GM12875 (cell line): ENCODE results near the gene SERPINB6.
"Not testable (repeated sequence)": the region's sequence is repeated elsewhere in the genome, so short reads cannot be mapped to it uniquely, and the experiment has no call there.

Experiments
- H3K4me3 ChIP-seq: one replicate; pipeline ENCODE4 v1.5.1; 2011; ENCODE audit warnings: low read depth, low read length, control low read depth
- TF ChIP-seq, protein P1 (sequence below): IDR thresholded peaks from 2 replicates; pipeline ENCODE4 v1.5.1; 2011; ENCODE audit warnings: low read depth, mild to moderate bottlenecking, control low read depth, inconsistent platforms, low read length, moderate library complexity, borderline replicate concordance; ENCODE audit not compliant: insufficient read depth

Gene SERPINB6

GRCh38 chr6:2947445-2947844 is 23.9 kb downstream of the SERPINB6 start:
- no peak overlapping the region for H3K4me3 ChIP-seq
- TF ChIP-seq, protein P1, sequence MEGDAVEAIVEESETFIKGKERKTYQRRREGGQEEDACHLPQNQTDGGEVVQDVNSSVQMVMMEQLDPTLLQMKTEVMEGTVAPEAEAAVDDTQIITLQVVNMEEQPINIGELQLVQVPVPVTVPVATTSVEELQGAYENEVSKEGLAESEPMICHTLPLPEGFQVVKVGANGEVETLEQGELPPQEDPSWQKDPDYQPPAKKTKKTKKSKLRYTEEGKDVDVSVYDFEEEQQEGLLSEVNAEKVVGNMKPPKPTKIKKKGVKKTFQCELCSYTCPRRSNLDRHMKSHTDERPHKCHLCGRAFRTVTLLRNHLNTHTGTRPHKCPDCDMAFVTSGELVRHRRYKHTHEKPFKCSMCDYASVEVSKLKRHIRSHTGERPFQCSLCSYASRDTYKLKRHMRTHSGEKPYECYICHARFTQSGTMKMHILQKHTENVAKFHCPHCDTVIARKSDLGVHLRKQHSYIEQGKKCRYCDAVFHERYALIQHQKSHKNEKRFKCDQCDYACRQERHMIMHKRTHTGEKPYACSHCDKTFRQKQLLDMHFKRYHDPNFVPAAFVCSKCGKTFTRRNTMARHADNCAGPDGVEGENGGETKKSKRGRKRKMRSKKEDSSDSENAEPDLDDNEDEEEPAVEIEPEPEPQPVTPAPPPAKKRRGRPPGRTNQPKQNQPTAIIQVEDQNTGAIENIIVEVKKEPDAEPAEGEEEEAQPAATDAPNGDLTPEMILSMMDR, result no peak

- H3K4me3 ChIP-seq, result no peak overlapping the region
- TF ChIP-seq, protein P1, result no peak
Measured at GRCh38 chr6:2945153-2945452, 26.3 kb downstream of the SERPINB6 start.

GRCh38 chr6:2944405-2945152 is 26.8 kb downstream of the SERPINB6 start:
- TF ChIP-seq, protein P1, result no peak
- no peak overlapping the region for H3K4me3 ChIP-seq

- no peak overlapping the region for H3K4me3 ChIP-seq
- TF ChIP-seq, protein P1, result no peak
Measured at GRCh38 chr6:2943564-2943955, 27.8 kb downstream of the SERPINB6 start.

DNA sequence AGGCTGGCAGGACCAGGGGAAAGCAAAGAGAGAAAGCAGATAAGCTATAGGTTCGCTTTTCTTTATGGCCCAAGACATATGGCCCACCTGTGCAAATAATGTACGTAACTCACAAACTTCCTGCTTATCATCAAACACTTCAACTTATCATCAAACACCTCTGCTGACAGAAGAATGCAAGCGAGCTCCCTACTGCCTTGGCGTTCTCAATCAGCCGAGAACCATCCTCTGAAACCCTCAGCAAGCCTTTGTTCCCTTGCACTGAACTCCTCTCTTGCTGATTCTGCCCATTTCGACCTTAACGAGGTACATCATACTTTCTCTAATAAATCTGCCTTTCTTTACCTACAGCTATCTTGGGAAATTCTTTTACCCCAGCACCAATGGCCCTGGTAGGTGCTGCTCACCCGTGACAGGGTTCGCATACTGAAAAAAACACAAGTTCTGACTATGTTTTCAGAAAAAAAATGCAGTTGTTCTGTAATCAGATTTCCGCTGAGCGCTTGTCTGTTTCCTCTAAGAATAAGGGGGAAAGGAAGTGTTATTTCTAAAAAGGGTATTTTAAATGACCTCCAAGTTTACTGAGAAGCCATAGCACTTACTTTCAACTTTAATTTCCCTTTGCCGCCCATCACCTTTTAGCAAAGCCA is 28.3 kb downstream of the SERPINB6 start:
- H3K4me3 ChIP-seq, result no peak overlapping the region
- TF ChIP-seq, protein P1, result no peak

DNA sequence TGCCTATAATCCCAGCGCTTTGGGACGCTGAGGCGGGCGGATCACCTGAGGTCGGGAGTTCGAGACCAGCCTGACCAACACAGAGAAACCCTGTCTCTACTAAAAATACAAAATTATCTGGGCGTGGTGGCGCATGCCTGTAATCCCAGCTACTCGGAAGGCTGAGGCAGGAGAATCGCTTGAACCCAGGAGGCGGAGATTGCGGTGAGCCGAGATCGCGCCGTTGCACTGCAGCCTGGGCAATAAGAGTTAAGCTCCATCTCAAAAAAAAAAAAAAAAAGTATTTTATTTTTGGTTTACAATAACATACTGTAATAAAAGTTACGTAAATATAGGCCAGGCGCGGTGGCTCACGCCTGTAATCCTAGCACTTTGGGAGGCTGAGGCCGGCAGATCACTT is 29.3 kb downstream of the SERPINB6 start:
- H3K4me3 ChIP-seq, result not testable (repeated sequence)

DNA sequence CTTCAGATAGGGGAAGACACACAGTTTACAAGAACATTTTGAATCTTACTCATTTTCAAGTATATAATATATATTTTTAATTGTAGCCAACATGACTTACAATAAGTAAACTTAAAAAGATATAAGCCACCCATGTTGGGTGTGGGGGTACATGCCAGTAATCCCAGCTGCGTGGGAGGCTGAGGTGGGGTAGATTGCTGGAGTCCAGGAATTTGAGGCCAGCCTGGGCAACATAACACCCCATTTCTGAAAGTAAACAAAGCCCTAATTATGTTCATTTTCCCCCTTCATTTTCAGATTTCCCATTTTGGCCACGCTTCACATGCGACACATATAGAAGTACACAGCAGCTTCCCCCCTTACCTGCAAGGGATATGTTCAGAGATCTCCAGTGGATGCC is 30.5 kb downstream of the SERPINB6 start:
- H3K4me3 ChIP-seq, result no peak overlapping the region
- TF ChIP-seq, protein P1, result no peak
